GM19023 (cell line): Measurements from ENCODE around the gene FSIP1.

Experiments used
- ATAC-seq: cut with Tn5 transposase; IDR thresholded peaks from one replicate; pipeline ENCODE4 v1.9.1; 2021; ENCODE audit warnings: mild to moderate bottlenecking, moderate library complexity; ENCODE audit not compliant: unreplicated experiment

Gene FSIP1

DNA sequence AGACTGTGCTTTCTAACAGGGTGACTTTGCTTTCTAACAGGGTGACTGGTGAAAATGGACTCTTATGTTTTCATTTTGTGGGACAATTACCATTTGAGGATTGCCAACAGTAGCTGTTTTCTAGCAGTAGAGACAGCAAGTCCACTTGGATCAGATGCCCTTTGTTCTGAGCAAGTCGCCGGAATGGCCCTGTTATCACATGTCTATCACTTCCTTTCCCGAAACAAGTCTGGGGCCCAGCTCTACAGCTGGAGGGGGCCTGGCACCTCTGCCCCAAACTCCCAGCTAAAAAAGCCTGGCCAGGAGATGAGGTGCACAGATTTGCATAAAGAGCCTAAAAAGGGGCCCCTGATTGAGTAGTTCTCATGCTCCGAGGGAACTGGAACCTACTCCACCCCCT is 157.2 kb downstream of the FSIP1 start:
- ATAC-seq: no peak

DNA sequence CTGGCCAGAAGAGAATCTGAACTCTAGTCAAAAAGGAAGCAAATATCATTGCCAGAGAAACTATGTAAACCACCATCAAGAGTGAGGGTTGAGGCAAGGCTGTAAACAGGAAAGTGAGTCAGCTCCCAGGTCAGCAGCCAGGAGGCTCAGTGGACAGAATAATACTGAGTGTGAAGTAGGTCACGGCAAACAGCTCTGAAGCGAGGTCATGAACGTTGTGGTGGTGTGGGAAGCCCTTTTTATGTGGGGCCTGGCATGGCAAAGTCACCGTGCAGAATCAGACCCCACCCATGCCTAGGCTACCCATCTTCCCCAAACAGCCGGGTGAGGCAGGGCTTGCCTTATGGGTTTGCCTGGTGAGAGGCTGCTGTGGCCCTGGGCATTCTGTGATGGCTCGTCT is 157.8 kb downstream of the FSIP1 start:
- no peak for ATAC-seq

DNA sequence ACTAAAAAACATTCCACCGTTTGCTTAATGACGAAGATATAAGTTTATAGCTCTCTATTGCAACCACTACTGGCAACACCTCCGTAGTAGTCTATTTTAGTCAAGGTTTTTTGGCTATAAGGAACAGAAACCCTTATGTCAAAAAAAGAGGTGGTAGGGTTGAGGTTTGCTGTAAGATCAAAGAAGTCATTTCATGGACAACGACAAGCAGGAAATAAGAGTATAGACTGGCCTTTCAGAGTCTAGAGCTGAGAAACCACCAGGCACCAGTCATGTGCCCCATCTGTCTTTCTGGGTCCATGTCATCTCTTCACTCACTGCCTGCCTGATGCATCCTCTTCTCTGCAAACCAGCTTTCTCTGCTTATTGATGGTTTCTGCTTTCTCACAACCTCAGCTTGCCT is 159.1 kb downstream of the FSIP1 start:
- peak; percentile 89 for ATAC-seq

DNA sequence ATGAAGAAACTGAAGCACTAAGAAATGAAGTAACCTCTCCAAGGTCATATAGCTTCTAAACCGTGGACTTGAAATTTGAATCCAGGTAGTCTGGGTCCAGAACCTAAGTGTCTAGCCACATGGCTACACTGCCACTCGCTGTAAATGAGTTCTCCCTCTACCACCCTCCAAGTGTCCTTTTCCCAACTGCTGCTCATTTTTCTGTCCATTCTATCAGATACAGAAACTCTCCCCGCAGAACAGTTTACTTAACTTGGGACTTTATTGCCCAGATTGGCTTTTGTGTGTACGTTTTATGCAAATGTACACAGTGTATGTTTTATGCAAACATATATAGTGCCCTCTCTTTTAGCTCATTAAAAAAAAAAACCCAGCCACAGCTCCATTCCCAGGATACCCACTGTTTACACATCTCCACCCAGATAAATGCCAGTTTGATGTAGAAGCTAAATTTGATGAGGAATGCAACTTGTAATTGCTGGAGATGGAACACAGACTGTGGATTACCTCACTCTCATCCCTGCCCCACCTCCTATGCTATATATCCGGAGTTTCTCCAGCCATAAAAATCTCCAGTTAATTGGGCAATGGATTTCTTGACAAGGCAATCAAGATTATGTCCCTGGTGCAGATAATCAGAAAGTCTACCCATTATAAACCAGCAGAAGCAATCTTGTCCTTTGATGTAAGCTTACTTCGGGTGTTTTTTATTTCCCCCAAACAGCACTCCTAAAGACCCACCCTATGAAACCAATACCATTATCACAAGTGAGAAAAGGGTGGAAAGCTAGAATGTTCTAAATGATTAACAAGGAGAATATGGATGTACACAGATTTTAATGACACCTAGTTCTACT is 159.8 kb downstream of the FSIP1 start:
- no peak for ATAC-seq

DNA sequence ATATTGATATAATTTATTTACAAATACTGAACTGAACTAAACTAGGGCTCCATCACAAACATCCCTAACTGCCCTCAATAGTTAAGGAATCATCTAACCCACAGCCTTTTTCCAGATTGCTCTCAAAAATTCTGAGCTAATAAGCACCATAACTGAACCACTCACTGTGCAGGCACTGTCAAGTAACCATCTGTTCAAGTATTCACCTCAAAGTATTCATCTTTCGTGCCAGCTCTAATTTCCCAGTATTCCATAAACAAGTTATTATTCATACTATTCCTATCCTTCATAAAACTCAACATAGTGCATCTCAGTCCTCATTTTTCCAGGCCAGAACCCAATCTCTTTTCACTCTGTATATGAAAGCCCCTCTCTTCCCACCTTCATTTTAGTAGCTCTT is 160.7 kb downstream of the FSIP1 start:
- no peak for ATAC-seq

DNA sequence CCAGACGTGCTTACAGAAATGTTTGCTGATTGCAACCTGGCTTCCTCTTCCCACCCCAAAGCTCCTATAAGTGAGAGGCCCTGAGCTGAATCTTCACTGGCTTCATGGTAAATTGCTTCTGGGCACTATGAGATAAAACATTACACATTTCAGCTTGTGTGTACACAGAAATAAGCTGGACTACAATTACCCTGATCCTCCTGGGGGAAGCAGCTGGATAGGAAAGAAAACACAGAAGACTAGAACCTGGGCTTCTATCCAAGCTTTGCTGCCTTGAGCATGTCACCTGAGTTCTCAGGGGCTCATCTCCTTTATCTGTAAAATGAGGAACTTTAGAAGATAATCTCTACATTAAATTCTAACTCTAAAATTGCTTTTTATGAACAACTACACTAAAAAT is 161.4 kb downstream of the FSIP1 start:
- no peak for ATAC-seq

DNA sequence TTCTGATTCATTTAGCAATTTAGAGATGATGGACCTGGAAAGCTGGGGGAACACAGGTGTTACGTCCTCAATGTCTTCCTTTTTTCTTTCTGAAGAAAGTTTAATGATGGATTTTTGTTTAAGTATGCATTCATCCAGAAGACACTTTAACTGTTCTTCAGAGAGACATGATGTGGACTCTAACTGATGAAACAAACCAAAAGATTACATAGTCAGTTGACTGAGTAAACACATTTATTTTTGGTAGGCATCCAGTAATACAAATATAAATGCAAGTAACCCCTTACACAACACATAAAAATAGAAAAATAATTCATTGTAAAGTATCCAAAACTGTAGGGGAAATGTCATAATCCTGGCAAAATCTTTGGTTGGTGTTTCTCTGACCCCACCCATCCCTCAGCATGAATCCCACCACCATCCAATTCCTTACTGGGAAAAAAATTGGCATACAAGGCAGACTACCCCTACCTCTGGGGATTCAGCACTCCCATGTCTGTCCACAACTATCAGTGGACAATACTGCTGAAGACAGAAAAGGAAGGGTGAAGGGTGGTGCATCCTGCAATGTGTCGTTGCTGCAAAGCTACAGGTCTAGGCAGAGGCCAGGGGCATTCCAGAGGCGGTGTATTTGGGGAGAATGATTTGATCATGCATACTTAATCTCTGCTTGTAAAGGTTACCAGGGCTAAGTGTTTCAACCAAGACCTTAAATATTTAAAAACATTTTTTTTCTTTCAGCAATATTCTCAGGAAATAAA is 164.4 kb downstream of the FSIP1 start:
- no peak for ATAC-seq

DNA sequence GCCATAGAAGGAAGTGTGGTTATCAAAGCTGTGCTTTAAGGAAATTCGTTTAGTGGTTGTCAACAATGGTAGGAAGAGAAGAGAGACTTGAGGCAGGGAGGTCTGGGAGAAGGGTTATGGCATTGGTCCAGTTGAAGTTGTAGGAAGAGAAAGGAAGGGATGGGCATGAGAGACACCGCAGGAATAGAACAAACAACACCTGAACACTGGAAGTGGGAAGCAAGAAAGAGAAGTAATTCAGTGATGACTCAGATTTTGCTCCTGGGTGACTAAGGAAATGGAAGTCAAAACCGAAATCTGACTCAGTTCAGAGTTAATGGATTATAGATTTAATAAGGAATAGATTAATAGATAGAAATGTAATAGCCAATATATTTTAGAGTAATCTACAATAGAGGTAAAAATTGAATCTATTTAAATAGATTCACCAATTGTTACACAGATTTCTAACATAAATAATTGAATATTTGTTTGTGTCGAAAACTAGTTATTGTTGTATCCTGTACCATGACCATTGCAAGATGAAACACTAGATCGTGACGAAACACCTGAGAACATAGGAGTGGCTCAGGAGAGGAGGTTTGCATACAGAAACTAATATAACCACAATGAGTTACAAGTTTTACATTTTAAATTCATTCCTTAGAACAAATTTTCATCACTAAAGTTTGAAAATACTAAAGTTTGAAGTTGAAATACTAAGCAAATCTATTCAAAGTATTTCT is 165.7 kb downstream of the FSIP1 start:
- ATAC-seq: no peak

DNA sequence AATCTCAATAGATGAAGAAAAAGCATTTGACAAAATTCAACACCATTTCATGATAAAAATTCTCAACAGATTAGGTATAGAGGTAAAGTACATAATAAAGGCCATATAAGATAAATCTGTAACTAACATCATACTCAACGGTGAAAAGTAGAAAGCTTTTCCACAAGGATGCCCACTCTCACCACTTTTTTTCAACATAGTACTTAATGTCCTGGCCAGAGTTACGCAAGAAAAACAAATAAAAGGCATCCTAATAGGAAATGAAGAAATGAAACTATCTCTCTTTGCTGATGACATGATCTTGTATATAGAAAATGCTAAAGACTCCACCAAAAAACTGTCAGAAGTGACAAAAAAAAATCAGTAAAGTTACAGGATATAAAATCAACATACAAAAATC is 168.8 kb downstream of the FSIP1 start:
- no peak for ATAC-seq

DNA sequence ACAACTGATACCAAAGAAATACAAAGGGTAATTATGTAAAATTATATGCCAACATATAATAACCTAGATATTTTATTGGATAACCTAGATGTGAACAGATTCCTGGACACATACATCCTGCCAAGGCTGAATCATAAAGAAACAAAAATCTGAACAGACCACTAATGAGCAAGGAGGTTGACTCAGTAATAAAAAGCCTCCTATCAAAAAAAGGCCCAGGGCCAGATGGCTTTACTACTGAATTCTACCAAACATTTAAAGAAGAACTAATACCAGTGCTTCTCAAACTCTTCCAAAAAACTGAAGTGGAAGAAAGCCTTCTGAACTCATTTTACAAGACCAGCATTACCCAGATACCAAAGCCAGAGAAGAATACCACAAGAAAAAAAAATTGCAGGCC is 169.4 kb downstream of the FSIP1 start:
- ATAC-seq: no peak

DNA sequence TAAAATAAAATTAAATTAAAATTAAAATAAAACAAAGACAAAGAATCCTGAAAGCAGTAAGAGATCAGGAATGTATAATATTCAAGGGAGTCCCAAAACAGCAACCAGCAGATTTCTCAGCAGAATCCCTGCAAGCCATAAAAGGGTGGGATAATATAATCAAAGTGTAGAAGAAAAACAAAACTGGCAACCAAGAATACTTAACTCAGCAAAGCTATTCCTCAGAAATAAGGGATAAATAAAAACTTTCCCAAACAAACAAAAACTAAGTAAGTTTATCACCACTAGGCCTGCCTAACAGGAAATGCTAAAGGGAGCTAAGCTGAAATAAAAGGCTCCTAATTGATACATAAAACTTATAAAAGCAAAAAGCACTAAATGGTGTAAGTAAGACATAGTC is 172.0 kb downstream of the FSIP1 start:
- no peak for ATAC-seq

DNA sequence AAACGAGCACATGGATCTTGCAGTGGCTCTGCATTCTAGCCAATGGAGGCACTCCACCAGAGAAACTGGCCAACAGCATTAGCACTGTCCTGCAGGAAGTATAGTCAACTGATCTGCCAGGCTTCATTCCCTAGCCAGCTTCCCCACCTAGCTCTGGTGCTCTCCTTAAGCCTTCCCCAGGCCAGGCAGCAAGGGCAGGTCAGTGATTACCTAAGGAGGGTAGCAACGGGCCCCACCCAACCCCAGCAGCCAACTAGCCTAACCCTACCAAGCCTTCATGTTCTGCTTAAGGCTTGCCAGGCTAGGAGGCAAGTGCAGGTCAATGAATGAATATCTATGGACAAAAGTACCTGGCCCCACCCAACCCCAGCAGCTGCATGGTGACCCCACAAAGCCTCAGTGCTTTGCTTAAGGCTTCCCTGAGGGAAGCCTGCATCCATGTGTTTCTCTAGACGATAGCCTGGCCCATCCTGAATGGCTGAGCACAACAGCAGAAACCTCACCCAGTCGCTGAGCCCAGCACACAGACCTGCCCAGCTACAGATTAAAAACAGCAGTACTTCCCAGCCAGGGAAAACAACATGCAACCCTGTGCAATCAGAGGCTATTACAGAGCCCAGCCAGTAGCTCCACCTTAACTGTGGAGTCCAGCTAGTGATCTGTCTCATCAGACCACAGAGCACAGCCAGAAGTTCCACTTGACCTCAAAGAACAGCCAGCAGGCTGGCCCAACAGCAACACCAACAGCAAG is 173.3 kb downstream of the FSIP1 start:
- ATAC-seq: no peak

DNA sequence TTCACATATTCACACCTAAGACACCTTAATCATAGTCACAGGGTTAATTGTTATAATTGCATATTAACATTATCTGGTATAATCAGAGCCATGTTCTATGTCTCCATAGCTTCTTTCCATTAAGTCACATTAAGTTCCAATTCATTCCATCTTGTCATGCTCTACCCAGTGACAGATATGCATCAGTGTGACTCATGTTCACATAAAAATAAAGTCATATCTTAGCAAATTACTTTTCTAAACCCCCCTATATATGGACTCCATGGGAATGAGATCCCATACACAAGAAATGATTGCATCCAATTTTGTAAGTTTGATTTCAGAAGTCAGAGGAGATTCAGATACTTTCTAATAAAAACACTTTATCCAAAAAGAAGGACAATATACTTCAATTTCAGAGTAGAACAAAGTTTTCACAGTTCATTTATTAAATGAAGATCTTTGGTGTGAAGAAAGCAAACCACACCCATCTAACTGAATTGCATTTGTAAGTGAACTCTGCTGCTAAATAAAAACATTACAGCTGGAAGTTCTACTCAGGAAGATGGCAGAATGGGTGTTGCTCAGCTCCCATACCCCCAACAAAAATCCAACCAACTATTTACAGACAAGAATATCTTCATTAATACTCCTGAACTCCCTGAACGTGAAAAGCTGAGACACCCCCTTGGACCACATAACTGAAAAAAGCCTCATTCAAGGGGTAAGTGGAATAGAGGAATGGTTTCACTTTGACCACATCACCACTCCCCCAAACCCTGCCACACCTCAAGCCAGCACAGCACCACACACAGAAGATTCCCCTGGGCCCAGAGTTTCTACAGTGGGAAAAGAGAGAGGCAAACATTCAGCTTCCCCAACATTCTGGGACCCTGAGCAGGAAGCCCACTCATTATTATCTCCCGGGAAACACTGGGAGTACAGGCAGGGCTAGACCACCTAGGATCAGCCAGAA is 174.2 kb downstream of the FSIP1 start:
- ATAC-seq: no peak

DNA sequence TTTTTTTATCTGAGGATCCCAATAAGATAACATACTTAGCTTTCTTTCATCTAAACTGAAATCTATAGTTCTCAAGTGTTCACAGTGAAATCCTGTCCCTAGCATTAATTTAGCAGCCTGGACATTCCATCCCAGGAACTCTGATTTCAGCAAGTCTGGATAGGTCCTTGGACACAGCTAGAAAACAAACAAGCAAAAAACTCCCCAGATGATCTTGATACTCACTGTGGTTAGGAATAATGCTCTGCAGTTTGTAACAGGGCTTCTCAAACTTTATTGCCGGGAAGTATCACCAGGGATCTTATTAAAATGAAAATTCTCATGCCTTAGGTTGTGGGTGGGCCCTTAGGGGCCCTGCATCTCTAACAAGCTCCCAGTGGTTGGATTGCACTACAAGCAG is 177.5 kb downstream of the FSIP1 start:
- ATAC-seq: no peak

DNA sequence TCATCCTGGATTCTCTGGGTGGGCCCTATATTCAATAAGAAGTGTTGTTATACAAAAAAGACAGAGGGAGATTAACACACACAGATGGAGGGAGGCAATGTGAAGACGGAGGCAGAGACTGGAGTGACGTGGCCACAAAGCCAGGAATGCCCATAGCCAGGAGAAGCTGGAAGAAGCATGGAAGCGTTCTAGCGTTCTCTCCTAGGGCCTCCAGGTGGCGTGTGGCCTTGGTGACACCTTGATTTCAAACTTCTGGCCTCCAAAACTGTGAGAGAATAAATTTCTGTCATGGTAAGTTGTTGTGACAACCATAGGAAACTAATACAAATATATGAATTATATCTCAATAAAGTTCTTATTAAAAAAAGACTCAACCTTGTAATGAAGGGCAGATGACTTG is 180.5 kb downstream of the FSIP1 start:
- ATAC-seq: no peak

DNA sequence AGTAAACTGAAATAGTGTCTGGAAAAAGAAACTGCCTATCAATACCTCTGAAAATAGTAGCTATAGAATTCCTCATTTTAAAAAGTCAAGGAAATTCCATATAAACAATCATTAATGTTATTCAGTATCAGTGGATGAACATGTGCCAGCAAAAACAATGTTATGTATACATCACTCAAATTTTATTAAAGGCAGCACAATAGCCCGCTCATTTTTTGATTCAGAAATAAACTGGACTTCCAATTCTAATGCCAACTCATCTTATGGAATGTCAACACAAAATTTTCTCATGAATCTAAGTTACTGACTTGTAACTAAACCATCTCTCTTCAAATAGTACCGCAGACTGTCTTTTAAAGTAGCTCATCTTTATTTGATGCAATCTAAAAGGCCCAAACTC is 182.8 kb downstream of the FSIP1 start:
- ATAC-seq: no peak

DNA sequence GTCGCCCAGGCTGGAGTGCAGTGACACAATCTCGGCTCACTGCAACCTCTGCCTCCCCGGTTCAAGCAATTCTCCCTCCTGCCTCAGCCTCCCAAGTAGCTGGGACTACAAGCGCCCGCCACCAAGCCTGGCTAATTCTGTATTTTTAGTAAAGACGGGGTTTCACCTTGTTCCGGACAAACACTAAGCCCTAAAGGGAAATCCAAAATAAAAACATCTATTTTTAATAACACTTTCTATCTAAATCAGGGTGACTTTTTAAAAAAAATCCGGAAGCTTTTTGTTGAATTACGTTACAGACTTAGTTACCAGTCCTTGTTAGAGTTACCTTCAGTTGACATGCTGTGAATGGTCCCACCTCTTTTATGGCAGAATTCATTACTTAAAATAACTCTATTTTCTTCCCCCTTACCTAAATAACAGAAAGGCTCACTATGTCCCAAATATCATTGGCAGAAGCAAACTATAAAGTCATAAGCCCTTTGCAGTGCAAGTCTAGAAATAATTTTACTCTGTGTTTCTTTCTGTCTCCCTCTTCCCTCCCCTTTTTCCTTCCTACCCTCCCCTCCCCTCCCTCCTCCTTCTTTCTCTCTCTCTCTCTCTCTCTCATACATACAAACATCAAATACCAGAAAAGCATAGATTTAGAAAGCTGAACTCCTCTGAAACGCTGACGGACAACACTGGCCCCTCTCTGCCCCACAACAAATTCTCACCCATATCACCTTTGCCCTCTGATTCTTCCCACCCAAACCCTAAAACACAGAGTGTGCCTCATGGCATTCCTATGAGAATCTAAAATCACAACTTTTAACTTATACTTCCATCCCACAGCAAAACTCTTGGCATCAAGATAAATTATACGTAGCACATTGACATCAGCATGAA is 183.4 kb downstream of the FSIP1 start:
- no peak for ATAC-seq

DNA sequence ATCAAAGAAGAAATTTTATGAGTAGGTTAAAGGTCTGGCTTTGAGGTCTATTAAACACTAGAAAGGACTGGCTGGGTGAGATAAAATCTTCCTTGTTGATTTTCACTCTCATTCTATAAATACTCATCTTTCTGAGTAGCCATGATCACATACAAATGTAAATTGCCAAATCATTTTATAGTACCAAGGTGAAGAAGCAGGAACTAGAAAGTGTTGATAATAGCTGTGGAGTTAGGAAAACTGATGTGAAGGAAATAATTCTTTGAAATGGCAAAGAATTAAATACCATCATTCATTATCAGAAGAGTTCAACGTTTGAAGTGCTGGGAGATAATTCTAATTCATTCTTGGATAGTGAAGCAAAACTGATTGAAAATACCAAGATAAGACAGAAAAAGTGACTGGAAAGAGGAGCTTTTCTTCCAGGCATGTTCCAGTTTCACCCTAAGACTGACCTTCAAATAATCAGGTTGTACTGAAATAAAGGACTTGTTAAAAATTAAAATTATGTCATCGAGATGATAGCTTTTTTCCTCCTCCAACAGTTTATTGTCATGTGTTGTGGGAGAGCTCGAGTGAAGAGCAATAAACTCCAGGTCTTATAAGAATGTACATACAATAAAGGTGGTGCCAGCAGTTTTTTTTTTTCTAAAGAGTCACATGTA is 184.3 kb downstream of the FSIP1 start:
- ATAC-seq: no peak
